ENCODE measurements around the gene ZNF814.
A peak's percentile ranks its signal among the peaks of the same experiment; 100 is the strongest.
"Not testable (repeated sequence)": the region's sequence is repeated elsewhere in the genome, so short reads cannot be mapped to it uniquely, and the experiment has no call there.

Gene ZNF814

GRCh38 chr19:57841122-57841763, 47.6 kb downstream of the ZNF814 start:
- H3K27ac ChIP-seq, result no peak overlapping the region
- no peak for TF ChIP-seq CTCF (conservative IDR thresholded peaks at IDR 0.05)

- H3K27ac ChIP-seq, result not testable (repeated sequence)
Observed at GRCh38 chr19:57838622-57839191, 50.1 kb downstream of the ZNF814 start.

- H3K27ac ChIP-seq, result not testable (repeated sequence)
Observed at GRCh38 chr19:57836991-57837390, 51.8 kb downstream of the ZNF814 start.

- TF ChIP-seq CTCF (conservative IDR thresholded peaks at IDR 0.05), result peak; percentile 63
- peak within 1 kb of the TSS; percentile 97; the same call in 1 of the 2 replicates for H3K27ac ChIP-seq
Observed at GRCh38 chr19:57830071-57830602, 58.7 kb downstream of the ZNF814 start, which contains the start of gene ZNF587B. TSS of gene ZNF587B (plus strand) at chr19:57830299. CDS start at chr19:57830529, 230 bp downstream.

- no peak for TF ChIP-seq CTCF (conservative IDR thresholded peaks at IDR 0.05)
- H3K27ac ChIP-seq, result peak overlapping the region; percentile 97; the same call in 1 of the 2 replicates
Observed at GRCh38 chr19:57829316-57829715, 59.5 kb downstream of the ZNF814 start.

GRCh38 chr19:57825511-57825910, 63.3 kb downstream of the ZNF814 start:
- no peak for TF ChIP-seq CTCF (conservative IDR thresholded peaks at IDR 0.05)
- H3K27ac ChIP-seq, result peak overlapping the region; percentile 97

- peak overlapping the region; percentile 97 for H3K27ac ChIP-seq
Observed at GRCh38 chr19:57823608-57824007, 65.2 kb downstream of the ZNF814 start.

GRCh38 chr19:57823155-57823554, 65.7 kb downstream of the ZNF814 start:
- peak overlapping the region; percentile 97 for H3K27ac ChIP-seq

GRCh38 chr19:57821501-57821900, 67.3 kb downstream of the ZNF814 start:
- H3K27ac ChIP-seq, result peak overlapping the region; percentile 97

GRCh38 chr19:57821095-57821494, 67.7 kb downstream of the ZNF814 start:
- peak overlapping the region; percentile 97 for H3K27ac ChIP-seq

- H3K27ac ChIP-seq, result peak overlapping the region; percentile 97
- no peak for TF ChIP-seq CTCF (conservative IDR thresholded peaks at IDR 0.05)
Observed at GRCh38 chr19:57820599-57820998, 68.2 kb downstream of the ZNF814 start.

All from VCaP (cell line).